Neural progenitor cell (in vitro differentiated cells): ENCODE results near the gene TEX2. TPM values are rescaled to one million over a fixed set of nuclear protein-coding genes. Genes with fewer than 3 reads are reported as not detected.

Experiments
- DNase-seq: peaks from one replicate; pipeline ENCODE4 v3.0.0-alpha.2; 2016; ENCODE audit warnings: low spot score
- H2AFZ ChIP-seq: fragments of 200-600 bp; sonication (generic); replicated peaks from 2 replicates; pipeline ENCODE4 v1.6.1; 2016; ENCODE audit warnings: antibody characterized with exemption
- H3F3A ChIP-seq: fragments of 200-600 bp; sonication (generic); 2 replicates; pipeline ENCODE4 v1.6.1; 2016; ENCODE audit warnings: antibody characterized with exemption, low read depth
- H3K27ac ChIP-seq: fragments of 200-600 bp; sonication (generic); 2 replicates; pipeline ENCODE4 v1.5.1; 2016; ENCODE audit warnings: mild to moderate bottlenecking
- H3K27me3 ChIP-seq: fragments of 200-600 bp; sonication (generic); 2 replicates; pipeline ENCODE4 v1.6.1; 2016; ENCODE audit warnings: mild to moderate bottlenecking, moderate library complexity
- H3K36me3 ChIP-seq: fragments of 200-600 bp; sonication (generic); 2 replicates; pipeline ENCODE4 v1.5.1; 2016
- H3K4me1 ChIP-seq: fragments of 200-600 bp; sonication (generic); 2 replicates; pipeline ENCODE4 v1.6.1; 2016; ENCODE audit warnings: mixed run types
- H3K4me2 ChIP-seq: fragments of 200-600 bp; sonication (generic); 2 replicates; pipeline ENCODE4 v1.6.1; 2016
- H3K4me3 ChIP-seq: fragments of 200-600 bp; sonication (generic); 2 replicates; pipeline ENCODE4 v1.5.1; 2016
- H3K79me2 ChIP-seq: fragments of 200-600 bp; sonication (generic); 2 replicates; pipeline ENCODE4 v1.6.1; 2016; ENCODE audit warnings: low read depth
- H3K9ac ChIP-seq: fragments of 200-600 bp; sonication (generic); 2 replicates; pipeline ENCODE4 v1.6.1; 2016
- H3K9me3 ChIP-seq: fragments of 200-600 bp; sonication (generic); 2 replicates; pipeline ENCODE4 v1.5.1; 2016; ENCODE audit warnings: low read depth
- H4K20me1 ChIP-seq: fragments of 200-600 bp; sonication (generic); 2 replicates; pipeline ENCODE4 v1.6.1; 2016; ENCODE audit warnings: low read depth
- H3K27ac Mint-ChIP-seq: 3 replicates; pipeline ENCODE4 v1.8.0; 2021; ENCODE audit warnings: mixed read lengths
- H3K27me3 Mint-ChIP-seq: 2 replicates; pipeline ENCODE4 v1.8.0; 2022; ENCODE audit warnings: low read depth, mild to moderate bottlenecking, inconsistent platforms, moderate library complexity, mixed read lengths; ENCODE audit not compliant: insufficient read depth
- H3K36me3 Mint-ChIP-seq: 3 replicates; pipeline ENCODE4 v1.8.0; 2021; ENCODE audit warnings: mixed read lengths
- H3K4me1 Mint-ChIP-seq: 3 replicates; pipeline ENCODE4 v1.8.0; 2021; ENCODE audit warnings: mixed read lengths
- H3K4me3 Mint-ChIP-seq: 3 replicates; pipeline ENCODE4 v1.8.0; 2021; ENCODE audit warnings: mild to moderate bottlenecking, moderate library complexity, mixed read lengths
- H3K9me3 Mint-ChIP-seq: 3 replicates; pipeline ENCODE4 v1.8.0; 2020; ENCODE audit warnings: mixed read lengths
- CTCF ChIP-seq: fragments of 200-600 bp; sonication (generic); IDR thresholded peaks from 2 replicates; pipeline ENCODE4 v1.5.1; 2017; ENCODE audit warnings: antibody characterized with exemption, mild to moderate bottlenecking
- EZH2 ChIP-seq: fragments of 200-600 bp; sonication (generic); IDR thresholded peaks from 2 replicates; pipeline ENCODE4 v1.6.1; 2017; ENCODE audit warnings: antibody characterized with exemption, mild to moderate bottlenecking, moderate library complexity
- EZH2phosphoT487 ChIP-seq: fragments of 200-600 bp; sonication (generic); IDR thresholded peaks from 2 replicates; pipeline ENCODE4 v1.6.1; 2017; ENCODE audit warnings: antibody characterized with exemption
- total RNA-seq: library from RNA; depleted of rRNA; stranded (reverse); fragments of >200 nt; gene quantifications from 2 replicates; pipeline ENCODE4 v1.2.3, GENCODE V29; 2015; ENCODE audit warnings: low replicate concordance

Gene TEX2
- total RNA-seq, 1 donor from 2014 or later = 10.6 TPM

GRCh38 chr17:64166876-64167275, 96.2 kb downstream of the TEX2 start:
- Histone ChIP-seq H4K20me1 (no peaks in the 10 kb centered on the region), H3K79me2 (no peaks in the 10 kb centered on the region), H3K9me3 (no peaks in the 10 kb centered on the region), H2AFZ (no peak overlapping the region), H3K4me1 (no peaks in the 10 kb centered on the region), H3K27me3 (no peaks in the 10 kb centered on the region), H3K9ac (no peak overlapping the region), H3K36me3 (no peaks in the 10 kb centered on the region), H3F3A (no peaks in the 10 kb centered on the region), H3K4me2 (no peak overlapping the region), H3K4me3 (no peak overlapping the region), H3K27ac (no peak overlapping the region)
- peak overlapping the region; percentile 50 for H3K27ac Mint-ChIP-seq
- H3K4me3 Mint-ChIP-seq = no peak overlapping the region
- no peaks in the 10 kb centered on the region for H3K4me1 Mint-ChIP-seq
- peaks cover 13% of the 10 kb centered on the region for H3K36me3 Mint-ChIP-seq
- no peak for DNase-seq
- TF ChIP-seq EZH2phosphoT487 (no peak), EZH2 (no peak), CTCF (no peak)
- H3K27me3 Mint-ChIP-seq = peaks cover 5% of the 10 kb centered on the region
- no peaks in the 10 kb centered on the region for H3K9me3 Mint-ChIP-seq

- Histone ChIP-seq H3K27ac (no peak overlapping the region), H3K79me2 (no peaks in the 10 kb centered on the region), H3K9me3 (no peaks in the 10 kb centered on the region), H3K36me3 (no peaks in the 10 kb centered on the region), H2AFZ (no peak overlapping the region), H3F3A (no peaks in the 10 kb centered on the region), H3K4me1 (peaks cover 5% of the 10 kb centered on the region), H3K4me3 (no peak overlapping the region), H3K9ac (no peak overlapping the region), H3K27me3 (no peaks in the 10 kb centered on the region), H3K4me2 (no peak overlapping the region), H4K20me1 (no peaks in the 10 kb centered on the region)
- H3K9me3 Mint-ChIP-seq = no peaks in the 10 kb centered on the region
- H3K36me3 Mint-ChIP-seq = peaks cover 6% of the 10 kb centered on the region
- peaks cover 4% of the 10 kb centered on the region for H3K27me3 Mint-ChIP-seq
- no peak overlapping the region for H3K4me3 Mint-ChIP-seq
- peak overlapping the region; percentile 69 for H3K27ac Mint-ChIP-seq
- no peak for DNase-seq
- no peak for TF ChIP-seq EZH2
- TF ChIP-seq EZH2phosphoT487 = no peak
- no peak for TF ChIP-seq CTCF
- H3K4me1 Mint-ChIP-seq = no peaks in the 10 kb centered on the region
Observed at GRCh38 chr17:64165347-64165746, 97.7 kb downstream of the TEX2 start.

GRCh38 chr17:64164596-64165285, 98.3 kb downstream of the TEX2 start:
- Mint-ChIP-seq H3K27me3 (peaks cover 3% of the 10 kb centered on the region), H3K36me3 (peaks cover 6% of the 10 kb centered on the region), H3K27ac (no peak overlapping the region), H3K4me3 (no peak overlapping the region), H3K9me3 (no peaks in the 10 kb centered on the region), H3K4me1 (peaks cover under 1% of the 10 kb centered on the region)
- Histone ChIP-seq H3K36me3 (no peaks in the 10 kb centered on the region), H4K20me1 (no peaks in the 10 kb centered on the region), H3K4me2 (no peak overlapping the region), H3K4me1 (peaks cover 5% of the 10 kb centered on the region), H3K27me3 (no peaks in the 10 kb centered on the region), H3K27ac (no peak overlapping the region), H2AFZ (no peak overlapping the region), H3K4me3 (no peak overlapping the region), H3K9ac (no peak overlapping the region), H3K79me2 (no peaks in the 10 kb centered on the region), H3F3A (no peaks in the 10 kb centered on the region), H3K9me3 (no peaks in the 10 kb centered on the region)
- TF ChIP-seq EZH2 = no peak
- no peak for TF ChIP-seq EZH2phosphoT487
- no peak for TF ChIP-seq CTCF
- DNase-seq = no peak
